Measurements from ENCODE around the gene DERA. TPM values are rescaled to one million over a fixed set of nuclear protein-coding genes. Genes with fewer than 3 reads are reported as not detected.
A peak's percentile ranks its signal among the peaks of the same experiment; 100 is the strongest.

The DERA gene
- total and polyA plus RNA-seq, 11 donors: 19.0 to 44.3 (median 23.8) TPM

- Histone ChIP-seq H3K27me3 (no peaks in the 10 kb centered on the region), H3K4me3 (no peak overlapping the region), H3K27ac (peak overlapping the region in 1 of 12 donors; percentile 16), H3K36me3 (peaks cover 0 to 9% (median 0%) of the 10 kb centered on the region in 9 donors), H3K4me1 (peaks cover 0 to 14% (median 2%) of the 10 kb centered on the region in 12 donors), H3K9me3 (no peaks in the 10 kb centered on the region)
- TF ChIP-seq POLR2A (IDR thresholded peaks at IDR 0.05) (no peak), CTCF (IDR thresholded peaks at IDR 0.05) (peak in 3 of 12 donors; percentile 25 to 49 (median 42))
- ATAC-seq: peak; percentile 89 to 97 (median 92)
- WGBS, 4 donors: 44 to 63% (median 53%) methylated on average over 3 of the region's 3 CpGs
- intact Hi-C loops (cut with DNase I): no loop called here
- DNase-seq: peak in 4 of 5 donors; percentile 43 to 59 (median 52)
Observed at GRCh38 chr12:15996254-15996653, 85.1 kb downstream of the DERA start.

GRCh38 chr12:15996948-15997347 lies 85.8 kb downstream of the DERA start:
- DNase-seq (no peak), ATAC-seq (no peak)
- 85 to 91% (median 89%) methylated on average over 1 of the region's 1 CpG for WGBS, 4 donors
- H3K4me1 ChIP-seq: peaks cover 0 to 14% (median 2%) of the 10 kb centered on the region in 12 donors
- H3K27me3 ChIP-seq: no peaks in the 10 kb centered on the region
- H3K36me3 ChIP-seq: peaks cover 0 to 9% (median 0%) of the 10 kb centered on the region in 9 donors
- H3K4me3 ChIP-seq: no peak overlapping the region
- no peak for TF ChIP-seq POLR2A (IDR thresholded peaks at IDR 0.05)
- TF ChIP-seq CTCF (IDR thresholded peaks at IDR 0.05): no peak
- no peaks in the 10 kb centered on the region for H3K9me3 ChIP-seq
- intact Hi-C loops (cut with DNase I): no loop called here
- H3K27ac ChIP-seq: no peak overlapping the region

GRCh38 chr12:15997910-15998309 lies 86.8 kb downstream of the DERA start:
- WGBS, 4 donors: 93 to 97% (median 96%) methylated on average over 2 of the region's 2 CpGs
- DNase-seq (no peak), ATAC-seq (no peak)
- intact Hi-C loops (cut with DNase I): no loop called here
- Histone ChIP-seq H3K27me3 (no peaks in the 10 kb centered on the region), H3K9me3 (no peaks in the 10 kb centered on the region), H3K4me1 (peaks cover 0 to 10% (median 2%) of the 10 kb centered on the region in 12 donors), H3K27ac (no peak overlapping the region), H3K4me3 (no peak overlapping the region), H3K36me3 (peaks cover 0 to 9% (median 0%) of the 10 kb centered on the region in 9 donors)
- TF ChIP-seq CTCF (IDR thresholded peaks at IDR 0.05) (no peak), POLR2A (IDR thresholded peaks at IDR 0.05) (no peak)

GRCh38 chr12:16002880-16003279 lies 91.7 kb downstream of the DERA start:
- Histone ChIP-seq H3K4me3 (no peak overlapping the region), H3K27ac (no peak overlapping the region), H3K4me1 (no peaks in the 10 kb centered on the region), H3K36me3 (peaks cover 0 to 13% (median 2%) of the 10 kb centered on the region in 9 donors), H3K9me3 (no peaks in the 10 kb centered on the region), H3K27me3 (no peaks in the 10 kb centered on the region)
- DNase-seq (no peak), ATAC-seq (no peak)
- no peak for TF ChIP-seq POLR2A (IDR thresholded peaks at IDR 0.05)
- TF ChIP-seq CTCF (IDR thresholded peaks at IDR 0.05): no peak
- intact Hi-C loops (cut with DNase I): no loop called here
